ENCODE data around the gene AOC2.

- TF ChIP-seq CTCF (optimal IDR thresholded peaks at IDR 0.05 in 1 of 3, IDR thresholded peaks at IDR 0.05 in 1 of 3, conservative IDR thresholded peaks at IDR 0.05 in 1 of 3; ENCODE audit: extremely low read depth in 1 of 3, insufficient read depth in 2 of 3, low read length in 3 of 3) (no peak), EZH2 (IDR thresholded peaks at IDR 0.05; ENCODE audit: low read length) (no peak)
These were observed 39.6 kb downstream of the AOC2 start for GRCh38 chr17:42883802-42884558.
